ENCODE data around the gene ANKRD40CL. TPM values are rescaled to one million over a fixed set of nuclear protein-coding genes. Genes with fewer than 3 reads are reported as not detected.

The ANKRD40CL gene
- total RNA-seq, 1 donor from 2014 or later, result not detected

DNA sequence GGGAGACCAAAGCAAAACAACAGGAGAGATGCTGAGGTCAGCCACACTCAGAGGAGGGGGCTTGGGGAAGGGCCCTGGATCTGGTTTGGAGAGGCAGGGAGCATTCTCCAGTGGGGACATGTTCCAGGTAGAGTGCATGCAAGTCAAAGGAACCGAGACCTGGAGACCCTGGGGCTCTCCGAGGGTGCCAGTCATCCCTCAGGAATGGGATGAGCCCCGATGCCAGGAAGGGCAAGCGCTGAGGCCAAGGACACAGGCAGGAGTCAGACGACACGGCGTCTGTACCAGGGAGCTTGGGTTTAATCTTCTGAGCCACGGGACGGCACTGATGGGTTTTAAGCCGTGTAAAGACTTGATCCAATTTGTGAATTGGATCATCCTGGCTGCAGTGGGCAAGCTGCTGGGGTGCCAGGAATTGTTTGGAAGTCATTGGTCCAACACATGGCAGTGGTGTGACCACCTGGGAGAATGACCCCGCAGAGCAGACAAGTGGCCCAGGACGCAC lies 32.9 kb upstream of the ANKRD40CL start:
- H3K27me3 Mint-ChIP-seq (ENCODE audit: insufficient read depth), result peaks cover 2% of the 10 kb centered on the region
- H3K27ac Mint-ChIP-seq, result no peak overlapping the region
- intact Hi-C loops (cut with micrococcal nuclease), result no loop called here
- no peaks in the 10 kb centered on the region for H3K4me1 Mint-ChIP-seq (ENCODE audit: low read depth)
- H3K36me3 Mint-ChIP-seq (ENCODE audit: low read depth), result no peaks in the 10 kb centered on the region
- no peak for DNase-seq (ENCODE audit: low spot score)
- no peaks in the 10 kb centered on the region for H3K9me3 Mint-ChIP-seq
- H3K4me3 Mint-ChIP-seq, result no peak overlapping the region

GRCh38 chr17:50799582-50799981 lies 32.3 kb upstream of the ANKRD40CL start:
- intact Hi-C loops (cut with micrococcal nuclease), result no loop called here
- Mint-ChIP-seq H3K27me3 (ENCODE audit: insufficient read depth) (peaks cover 2% of the 10 kb centered on the region), H3K9me3 (no peaks in the 10 kb centered on the region), H3K27ac (no peak overlapping the region), H3K36me3 (ENCODE audit: low read depth) (no peaks in the 10 kb centered on the region), H3K4me1 (ENCODE audit: low read depth) (no peaks in the 10 kb centered on the region), H3K4me3 (no peak overlapping the region)
- no peak for DNase-seq (ENCODE audit: low spot score)

- intact Hi-C loops (cut with micrococcal nuclease), result no loop called here
- Mint-ChIP-seq H3K4me3 (no peak overlapping the region), H3K9me3 (no peaks in the 10 kb centered on the region), H3K27ac (no peak overlapping the region), H3K4me1 (ENCODE audit: low read depth) (no peaks in the 10 kb centered on the region), H3K36me3 (ENCODE audit: low read depth) (no peaks in the 10 kb centered on the region), H3K27me3 (ENCODE audit: insufficient read depth) (no peaks in the 10 kb centered on the region)
- no peak for DNase-seq (ENCODE audit: low spot score)
These were observed 31.3 kb upstream of the ANKRD40CL start for GRCh38 chr17:50798424-50799288.

DNA sequence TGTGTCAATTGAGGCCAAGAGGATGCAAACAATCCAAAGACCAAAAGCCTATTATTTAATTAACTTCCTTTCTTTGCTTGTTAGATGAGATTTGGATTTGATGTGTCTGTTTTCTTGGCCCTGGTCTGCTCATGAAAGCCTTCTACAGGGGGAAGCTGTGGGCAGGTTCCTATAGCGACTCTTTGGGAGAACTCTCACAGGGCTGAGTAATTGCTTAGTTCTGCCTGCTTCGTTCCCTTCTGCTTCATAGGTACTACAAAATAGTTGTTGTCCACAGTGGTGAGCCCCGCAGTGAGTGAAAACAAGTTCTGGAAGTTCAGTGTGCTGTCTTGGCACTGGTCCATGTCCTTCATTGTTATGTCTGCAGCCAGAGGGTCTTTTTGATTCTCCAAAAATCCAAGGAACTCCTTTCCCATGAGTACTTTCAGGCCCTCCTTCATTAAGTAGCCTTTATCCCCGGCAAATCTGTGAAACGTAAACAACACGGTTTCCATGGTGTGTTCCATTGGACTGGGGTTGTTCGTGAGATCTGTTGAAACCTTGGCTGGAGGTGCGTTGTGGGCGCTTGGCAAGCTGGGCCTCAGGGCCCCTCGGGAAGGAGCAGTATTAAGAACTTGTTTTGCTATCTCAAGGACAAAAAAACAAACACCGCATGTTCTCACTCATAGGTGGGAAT lies 30.0 kb upstream of the ANKRD40CL start:
- no peaks in the 10 kb centered on the region for H3K9me3 Mint-ChIP-seq
- H3K27ac Mint-ChIP-seq, result no peak overlapping the region
- no peaks in the 10 kb centered on the region for H3K36me3 Mint-ChIP-seq (ENCODE audit: low read depth)
- H3K27me3 Mint-ChIP-seq (ENCODE audit: insufficient read depth), result no peaks in the 10 kb centered on the region
- no peaks in the 10 kb centered on the region for H3K4me1 Mint-ChIP-seq (ENCODE audit: low read depth)
- no peak for DNase-seq (ENCODE audit: low spot score)
- intact Hi-C loops (cut with micrococcal nuclease), result no loop called here
- no peak overlapping the region for H3K4me3 Mint-ChIP-seq

GRCh38 chr17:50794361-50794760 lies 27.0 kb upstream of the ANKRD40CL start:
- H3K4me1 Mint-ChIP-seq (ENCODE audit: low read depth), result no peaks in the 10 kb centered on the region
- intact Hi-C loops (cut with micrococcal nuclease), result no loop called here
- H3K4me3 Mint-ChIP-seq, result no peak overlapping the region
- H3K9me3 Mint-ChIP-seq, result no peaks in the 10 kb centered on the region
- no peak for DNase-seq (ENCODE audit: low spot score)
- no peaks in the 10 kb centered on the region for H3K36me3 Mint-ChIP-seq (ENCODE audit: low read depth)
- no peak overlapping the region for H3K27ac Mint-ChIP-seq
- peaks cover 4% of the 10 kb centered on the region for H3K27me3 Mint-ChIP-seq (ENCODE audit: insufficient read depth)

- no peaks in the 10 kb centered on the region for H3K36me3 Mint-ChIP-seq (ENCODE audit: low read depth)
- DNase-seq (ENCODE audit: low spot score), result no peak
- no peaks in the 10 kb centered on the region for H3K4me1 Mint-ChIP-seq (ENCODE audit: low read depth)
- H3K9me3 Mint-ChIP-seq, result no peaks in the 10 kb centered on the region
- no peak overlapping the region for H3K27ac Mint-ChIP-seq
- intact Hi-C loops (cut with micrococcal nuclease), result no loop called here
- H3K27me3 Mint-ChIP-seq (ENCODE audit: insufficient read depth), result peaks cover 4% of the 10 kb centered on the region
- H3K4me3 Mint-ChIP-seq, result no peak overlapping the region
These were observed 25.7 kb upstream of the ANKRD40CL start for GRCh38 chr17:50793007-50793406.

DNA sequence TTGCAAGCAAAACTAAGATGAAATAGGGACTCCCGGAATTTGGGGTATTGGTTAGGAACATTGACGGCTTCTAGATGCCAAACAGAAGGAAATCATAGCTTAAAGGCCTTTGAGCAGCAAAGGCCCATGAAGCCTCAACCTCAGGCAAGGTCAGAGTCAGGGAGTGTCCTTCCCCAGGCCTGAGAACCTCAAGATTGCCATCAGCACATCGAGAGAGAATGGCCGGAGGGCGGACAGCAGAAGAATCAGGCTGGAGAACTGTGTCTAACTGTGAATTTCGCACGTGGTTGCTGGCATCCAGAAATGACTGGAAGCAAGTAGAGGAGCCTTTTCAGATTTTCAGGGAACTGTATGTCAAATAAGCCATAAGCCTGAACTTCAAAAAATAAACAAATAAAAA lies 24.8 kb upstream of the ANKRD40CL start:
- no peaks in the 10 kb centered on the region for H3K4me1 Mint-ChIP-seq (ENCODE audit: low read depth)
- H3K27me3 Mint-ChIP-seq (ENCODE audit: insufficient read depth), result peaks cover 4% of the 10 kb centered on the region
- intact Hi-C loops (cut with micrococcal nuclease), result no loop called here
- no peaks in the 10 kb centered on the region for H3K36me3 Mint-ChIP-seq (ENCODE audit: low read depth)
- H3K27ac Mint-ChIP-seq, result no peak overlapping the region
- no peak overlapping the region for H3K4me3 Mint-ChIP-seq
- H3K9me3 Mint-ChIP-seq, result no peaks in the 10 kb centered on the region
- no peak for DNase-seq (ENCODE audit: low spot score)

GRCh38 chr17:50790618-50791017 lies 23.3 kb upstream of the ANKRD40CL start:
- DNase-seq (ENCODE audit: low spot score), result no peak
- Mint-ChIP-seq H3K27ac (no peak overlapping the region), H3K9me3 (no peaks in the 10 kb centered on the region), H3K4me3 (no peak overlapping the region), H3K27me3 (ENCODE audit: insufficient read depth) (peaks cover 6% of the 10 kb centered on the region), H3K4me1 (ENCODE audit: low read depth) (no peaks in the 10 kb centered on the region), H3K36me3 (ENCODE audit: low read depth) (no peaks in the 10 kb centered on the region)
- intact Hi-C loops (cut with micrococcal nuclease), result no loop called here

GRCh38 chr17:50787106-50787505 lies 19.8 kb upstream of the ANKRD40CL start:
- H3K27me3 Mint-ChIP-seq (ENCODE audit: insufficient read depth), result peaks cover 22% of the 10 kb centered on the region
- no peak overlapping the region for H3K4me3 Mint-ChIP-seq
- no peak for DNase-seq (ENCODE audit: low spot score)
- no peaks in the 10 kb centered on the region for H3K36me3 Mint-ChIP-seq (ENCODE audit: low read depth)
- H3K4me1 Mint-ChIP-seq (ENCODE audit: low read depth), result peaks cover 6% of the 10 kb centered on the region
- intact Hi-C loops (cut with micrococcal nuclease), result no loop called here
- no peaks in the 10 kb centered on the region for H3K9me3 Mint-ChIP-seq
- no peak overlapping the region for H3K27ac Mint-ChIP-seq

DNA sequence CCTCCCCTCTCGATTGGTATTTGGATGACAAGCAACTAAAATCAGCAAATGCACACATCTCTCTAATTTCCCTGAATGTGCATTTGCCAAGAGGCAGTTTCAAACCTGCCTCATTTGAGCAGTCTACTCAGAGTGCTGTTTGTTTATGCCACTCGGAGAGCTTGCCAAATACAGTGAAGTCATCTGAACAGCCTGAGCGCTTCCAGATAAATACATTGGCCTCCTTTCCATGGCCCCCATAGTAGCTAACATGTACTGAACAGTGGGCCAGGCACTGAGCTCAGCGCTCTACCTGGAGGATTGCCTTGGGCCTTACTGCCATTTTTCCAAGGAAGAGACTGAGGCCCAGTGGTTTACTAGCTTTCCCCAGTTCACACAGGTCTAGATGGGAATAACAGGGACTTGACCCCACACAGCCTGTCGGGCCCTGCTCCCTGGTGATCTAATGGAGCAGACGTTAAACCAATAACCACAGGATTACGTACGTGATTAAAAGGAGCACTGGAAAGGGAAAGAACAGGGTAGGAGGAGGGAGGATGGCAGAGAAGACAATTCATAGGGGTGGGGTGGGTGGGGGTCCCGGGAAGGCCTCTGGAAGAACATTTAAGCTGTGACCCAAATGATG lies 18.7 kb upstream of the ANKRD40CL start:
- peaks cover 6% of the 10 kb centered on the region for H3K4me1 Mint-ChIP-seq (ENCODE audit: low read depth)
- no peaks in the 10 kb centered on the region for H3K9me3 Mint-ChIP-seq
- H3K27ac Mint-ChIP-seq, result no peak overlapping the region
- H3K36me3 Mint-ChIP-seq (ENCODE audit: low read depth), result no peaks in the 10 kb centered on the region
- DNase-seq (ENCODE audit: low spot score), result no peak
- intact Hi-C loops (cut with micrococcal nuclease), result no loop called here
- H3K4me3 Mint-ChIP-seq, result no peak overlapping the region
- peaks cover 29% of the 10 kb centered on the region for H3K27me3 Mint-ChIP-seq (ENCODE audit: insufficient read depth)

GRCh38 chr17:50785126-50785525 lies 17.8 kb upstream of the ANKRD40CL start:
- Mint-ChIP-seq H3K4me3 (no peak overlapping the region), H3K27me3 (ENCODE audit: insufficient read depth) (peaks cover 27% of the 10 kb centered on the region), H3K4me1 (ENCODE audit: low read depth) (peaks cover 9% of the 10 kb centered on the region), H3K27ac (no peak overlapping the region), H3K9me3 (no peaks in the 10 kb centered on the region), H3K36me3 (ENCODE audit: low read depth) (no peaks in the 10 kb centered on the region)
- intact Hi-C loops (cut with micrococcal nuclease), result no loop called here
- DNase-seq (ENCODE audit: low spot score), result no peak

DNA sequence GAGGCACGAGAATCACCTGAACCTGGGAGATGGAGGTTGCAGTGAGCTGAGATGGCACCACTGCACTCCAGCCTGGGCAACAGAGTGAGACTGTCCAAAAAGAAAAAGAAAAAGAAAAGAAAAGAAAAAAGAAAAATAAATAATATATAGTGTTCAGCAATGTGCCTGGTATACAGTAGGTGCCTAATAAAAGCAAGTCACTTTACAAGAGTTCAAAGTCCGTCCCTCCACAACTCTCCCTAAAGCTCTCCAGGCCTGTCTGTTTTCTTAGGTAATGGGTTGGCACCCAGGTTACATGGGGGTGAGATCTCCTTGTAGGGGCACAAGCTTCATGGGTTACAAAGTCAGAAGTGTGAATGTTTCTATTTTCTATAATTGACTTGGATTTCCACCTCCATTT lies 16.6 kb upstream of the ANKRD40CL start:
- Mint-ChIP-seq H3K9me3 (no peaks in the 10 kb centered on the region), H3K4me1 (ENCODE audit: low read depth) (peaks cover 21% of the 10 kb centered on the region), H3K36me3 (ENCODE audit: low read depth) (no peaks in the 10 kb centered on the region), H3K27me3 (ENCODE audit: insufficient read depth) (peaks cover 27% of the 10 kb centered on the region), H3K4me3 (no peak overlapping the region), H3K27ac (no peak overlapping the region)
- intact Hi-C loops (cut with micrococcal nuclease), result loop anchor here (1.0 to 5.0 kb wide), 4 partner anchors 58 to 237 kb away; partner anchors contain the start of gene SPATA20
- DNase-seq (ENCODE audit: low spot score), result no peak

DNA sequence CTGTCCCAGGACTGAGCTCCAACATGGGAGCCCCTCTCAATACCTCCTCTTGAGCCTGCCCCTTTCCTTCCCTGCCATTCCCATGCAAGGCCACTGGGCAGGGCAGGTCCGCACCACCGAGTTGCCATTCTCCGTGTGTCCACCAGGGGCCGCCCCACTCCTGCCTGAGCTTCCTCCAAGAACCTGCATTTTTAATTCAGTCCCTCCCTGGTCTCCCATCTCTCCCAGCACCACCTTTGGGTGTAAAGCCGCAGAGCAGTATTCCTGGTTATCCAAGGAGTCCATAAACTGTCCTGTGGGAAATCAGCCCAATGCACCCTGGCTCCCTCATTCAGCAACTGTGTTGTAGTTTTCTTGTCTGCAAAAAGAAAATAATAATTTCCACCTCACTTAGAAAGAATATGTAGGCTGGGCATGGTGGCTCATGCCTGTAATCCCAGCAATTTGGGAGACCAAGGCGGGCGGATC lies 15.9 kb upstream of the ANKRD40CL start:
- Mint-ChIP-seq H3K4me1 (ENCODE audit: low read depth) (peaks cover 27% of the 10 kb centered on the region), H3K27ac (no peak overlapping the region), H3K9me3 (no peaks in the 10 kb centered on the region), H3K4me3 (no peak overlapping the region), H3K27me3 (ENCODE audit: insufficient read depth) (peaks cover 32% of the 10 kb centered on the region), H3K36me3 (ENCODE audit: low read depth) (no peaks in the 10 kb centered on the region)
- intact Hi-C loops (cut with micrococcal nuclease), result loop anchor here (1.0 to 5.0 kb wide), 4 partner anchors 59 to 236 kb away; partner anchors contain the start of gene SPATA20
- peak; percentile 68 for DNase-seq (ENCODE audit: low spot score)

All from activated T-helper 1 cell treated with anti-CD3 and anti-CD28 coated beads, Interleukin-12 subunit alpha, Interleukin-12 subunit beta, Interleukin-2, Interleukin-4 antibody, amounts not matched to agents 30 ng/mL and 10 ng/mL and 1 ng/mL, durations not matched to agents 14 hours and 24 hours and 36 hours (primary cell).